Astrocyte (in vitro differentiated cells and primary cell): ENCODE results near the gene PDZD2. TPM values are rescaled to one million over a fixed set of nuclear protein-coding genes. Genes with fewer than 3 reads are reported as not detected.

ENCODE experiments used
- DNase-seq: peaks from one replicate; pipeline ENCODE4 v3.0.0-alpha.2; 2010; ENCODE audit warnings: low read depth
- FAIRE-seq: peaks from 2 replicates; lab custom pipeline; 2011; peaks lifted over from hg19 to GRCh38; lab: Jason Lieb, UNC
- H2AFZ ChIP-seq: 2 replicates; pipeline ENCODE4 v1.6.0; 2012; ENCODE audit warnings: low read depth, low read length, inconsistent platforms
- H3K27ac ChIP-seq: 2 replicates; pipeline ENCODE4 v1.5.1; 2011; ENCODE audit warnings: low read depth, low read length, inconsistent platforms
- H3K27me3 ChIP-seq: 2 replicates; pipeline ENCODE4 v1.6.0; 2011; ENCODE audit warnings: low read length, inconsistent platforms; ENCODE audit not compliant: insufficient read depth
- H3K36me3 ChIP-seq: 2 replicates; pipeline ENCODE4 v1.5.1; 2011; ENCODE audit warnings: low read length, inconsistent platforms; ENCODE audit not compliant: insufficient read depth
- H3K4me1 ChIP-seq: 2 replicates; pipeline ENCODE4 v1.5.1; 2011; ENCODE audit warnings: low read length, inconsistent platforms; ENCODE audit not compliant: insufficient read depth
- H3K4me2 ChIP-seq: 2 replicates; pipeline ENCODE4 v1.6.0; 2012; ENCODE audit warnings: low read length, inconsistent platforms
- H3K4me3 ChIP-seq: 2 replicates; pipeline ENCODE4 v1.5.1; 2011; ENCODE audit warnings: low read depth, mild to moderate bottlenecking, low read length, inconsistent platforms; ENCODE audit not compliant: insufficient read depth
- H3K79me2 ChIP-seq: 2 replicates; pipeline ENCODE4 v1.6.0; 2012; ENCODE audit warnings: mild to moderate bottlenecking, low read length, inconsistent platforms; ENCODE audit not compliant: insufficient read depth
- H3K9ac ChIP-seq: 2 replicates; pipeline ENCODE4 v1.6.0; 2012; ENCODE audit warnings: mild to moderate bottlenecking, low read length, inconsistent platforms
- H3K9me3 ChIP-seq: 2 replicates; pipeline ENCODE4 v1.5.1; 2012; ENCODE audit warnings: low read depth, mild to moderate bottlenecking, low read length, inconsistent platforms; ENCODE audit not compliant: insufficient read depth
- H4K20me1 ChIP-seq: 2 replicates; pipeline ENCODE4 v1.6.0; 2012; ENCODE audit warnings: low read length, inconsistent platforms; ENCODE audit not compliant: insufficient read depth
- H3K27ac Mint-ChIP-seq: one replicate; pipeline ENCODE4 v1.8.0; 2021; ENCODE audit warnings: mild to moderate bottlenecking, mixed read lengths; ENCODE audit not compliant: unreplicated experiment
- H3K27me3 Mint-ChIP-seq: one replicate; pipeline ENCODE4 v1.8.0; 2021; ENCODE audit warnings: low read depth, mixed read lengths; ENCODE audit not compliant: unreplicated experiment
- H3K36me3 Mint-ChIP-seq: one replicate; pipeline ENCODE4 v1.8.0; 2021; ENCODE audit warnings: low read depth, mixed read lengths; ENCODE audit not compliant: unreplicated experiment
- H3K4me1 Mint-ChIP-seq: one replicate; pipeline ENCODE4 v1.8.0; 2021; ENCODE audit warnings: low read depth, mixed read lengths; ENCODE audit not compliant: unreplicated experiment
- H3K4me3 Mint-ChIP-seq: one replicate; pipeline ENCODE4 v1.8.0; 2021; ENCODE audit warnings: mild to moderate bottlenecking, moderate library complexity, mixed read lengths; ENCODE audit not compliant: unreplicated experiment
- H3K9me3 Mint-ChIP-seq: one replicate; pipeline ENCODE4 v1.8.0; 2021; ENCODE audit warnings: mild to moderate bottlenecking, mixed read lengths; ENCODE audit not compliant: unreplicated experiment
- CTCF ChIP-seq: IDR thresholded peaks from 2 replicates; pipeline ENCODE4 v1.5.1; 2011; ENCODE audit warnings: low read depth, mild to moderate bottlenecking, inconsistent platforms, low read length, moderate library complexity; ENCODE audit not compliant: insufficient read depth
- EZH2 ChIP-seq: IDR thresholded peaks from 2 replicates; pipeline ENCODE4 v1.6.1; 2012; ENCODE audit warnings: mild to moderate bottlenecking, low read length, inconsistent platforms; ENCODE audit not compliant: insufficient read depth
- total RNA-seq: library from RNA; stranded (reverse); gene quantifications from 2 replicates; pipeline ENCODE4 v1.2.1, GENCODE V29; 2021

The PDZD2 gene
- total RNA-seq, 1 donor from 2014 or later: 10.3 TPM

- no peak overlapping the region for H3K9ac ChIP-seq
- no peaks in the 10 kb centered on the region for H3K9me3 ChIP-seq
- Mint-ChIP-seq H3K9me3 (peaks cover 3% of the 10 kb centered on the region), H3K36me3 (peaks cover 2% of the 10 kb centered on the region), H3K4me3 (no peak overlapping the region), H3K27ac (no peak overlapping the region), H3K27me3 (peaks cover 11% of the 10 kb centered on the region), H3K4me1 (peaks cover 3% of the 10 kb centered on the region)
- no peak overlapping the region for H2AFZ ChIP-seq
- H4K20me1 ChIP-seq: no peaks in the 10 kb centered on the region
- no peak overlapping the region for H3K27ac ChIP-seq
- TF ChIP-seq CTCF (no peak), EZH2 (no peak)
- H3K79me2 ChIP-seq: no peaks in the 10 kb centered on the region
- H3K4me3 ChIP-seq: no peak overlapping the region
- peaks cover 5% of the 10 kb centered on the region for H3K27me3 ChIP-seq
- H3K4me2 ChIP-seq: no peak overlapping the region
- no peak for DNase-seq
- no peaks in the 10 kb centered on the region for H3K36me3 ChIP-seq
- FAIRE-seq: no peak
- H3K4me1 ChIP-seq: no peaks in the 10 kb centered on the region
Observed at GRCh38 chr5:31655491-31655890, 16.6 kb downstream of the PDZD2 start.

GRCh38 chr5:31656806-31657205 lies 17.9 kb downstream of the PDZD2 start:
- FAIRE-seq (no peak), DNase-seq (no peak)
- Mint-ChIP-seq H3K4me1 (peaks cover 3% of the 10 kb centered on the region), H3K9me3 (peaks cover 3% of the 10 kb centered on the region), H3K27me3 (peaks cover 11% of the 10 kb centered on the region), H3K27ac (no peak overlapping the region), H3K36me3 (peaks cover 2% of the 10 kb centered on the region), H3K4me3 (no peak overlapping the region)
- Histone ChIP-seq H3K9ac (no peak overlapping the region), H3K36me3 (no peaks in the 10 kb centered on the region), H3K4me3 (no peak overlapping the region), H3K4me2 (no peak overlapping the region), H3K79me2 (no peaks in the 10 kb centered on the region), H3K9me3 (no peaks in the 10 kb centered on the region), H3K27me3 (peaks cover 5% of the 10 kb centered on the region), H4K20me1 (no peaks in the 10 kb centered on the region), H3K27ac (no peak overlapping the region), H3K4me1 (no peaks in the 10 kb centered on the region), H2AFZ (no peak overlapping the region)
- TF ChIP-seq CTCF: no peak
- TF ChIP-seq EZH2: no peak

GRCh38 chr5:31657315-31657979 lies 18.5 kb downstream of the PDZD2 start:
- H3K27me3 Mint-ChIP-seq: peaks cover 11% of the 10 kb centered on the region
- DNase-seq (no peak), FAIRE-seq (no peak)
- H3K36me3 ChIP-seq: no peaks in the 10 kb centered on the region
- H3K4me2 ChIP-seq: no peak overlapping the region
- peaks cover 5% of the 10 kb centered on the region for H3K27me3 ChIP-seq
- H3K4me3 ChIP-seq: no peak overlapping the region
- no peaks in the 10 kb centered on the region for H3K79me2 ChIP-seq
- H3K9ac ChIP-seq: no peak overlapping the region
- no peak overlapping the region for H3K4me3 Mint-ChIP-seq
- H2AFZ ChIP-seq: no peak overlapping the region
- TF ChIP-seq CTCF (no peak), EZH2 (no peak)
- no peaks in the 10 kb centered on the region for H3K4me1 ChIP-seq
- H3K36me3 Mint-ChIP-seq: peaks cover 2% of the 10 kb centered on the region
- H4K20me1 ChIP-seq: no peaks in the 10 kb centered on the region
- no peak overlapping the region for H3K27ac ChIP-seq
- H3K27ac Mint-ChIP-seq: no peak overlapping the region
- H3K4me1 Mint-ChIP-seq: peaks cover 3% of the 10 kb centered on the region
- no peaks in the 10 kb centered on the region for H3K9me3 ChIP-seq
- H3K9me3 Mint-ChIP-seq: peaks cover 3% of the 10 kb centered on the region
